T-helper 1 cell treated with Interleukin-12 subunit alpha and Interleukin-12 subunit beta and Interleukin-4 antibody, amounts not matched to agents 30 μg/mL and 1 μg/mL, for 36 hours (primary cell): Measurements from ENCODE around the gene CD48.
"Not testable (repeated sequence)": the region's sequence is repeated elsewhere in the genome, so short reads cannot be mapped to it uniquely, and the experiment has no call there.

ENCODE experiments used
- H3K27ac Mint-ChIP-seq: one replicate; pipeline ENCODE4 v1.8.0; 2021; ENCODE audit warnings: mild to moderate bottlenecking, mixed read lengths
- H3K27me3 Mint-ChIP-seq: one replicate; pipeline ENCODE4 v1.8.0; 2021; ENCODE audit warnings: low read depth, mixed read lengths
- H3K36me3 Mint-ChIP-seq: one replicate; pipeline ENCODE4 v1.8.0; 2021; ENCODE audit warnings: low read depth, mixed read lengths
- H3K4me1 Mint-ChIP-seq: one replicate; pipeline ENCODE4 v1.8.0; 2021; ENCODE audit warnings: low read depth, mixed read lengths
- H3K4me3 Mint-ChIP-seq: one replicate; pipeline ENCODE4 v1.8.0; 2021; ENCODE audit warnings: mild to moderate bottlenecking, moderate library complexity, mixed read lengths
- H3K9me3 Mint-ChIP-seq: one replicate; pipeline ENCODE4 v1.8.0; 2021; ENCODE audit warnings: mixed read lengths

The CD48 gene

DNA sequence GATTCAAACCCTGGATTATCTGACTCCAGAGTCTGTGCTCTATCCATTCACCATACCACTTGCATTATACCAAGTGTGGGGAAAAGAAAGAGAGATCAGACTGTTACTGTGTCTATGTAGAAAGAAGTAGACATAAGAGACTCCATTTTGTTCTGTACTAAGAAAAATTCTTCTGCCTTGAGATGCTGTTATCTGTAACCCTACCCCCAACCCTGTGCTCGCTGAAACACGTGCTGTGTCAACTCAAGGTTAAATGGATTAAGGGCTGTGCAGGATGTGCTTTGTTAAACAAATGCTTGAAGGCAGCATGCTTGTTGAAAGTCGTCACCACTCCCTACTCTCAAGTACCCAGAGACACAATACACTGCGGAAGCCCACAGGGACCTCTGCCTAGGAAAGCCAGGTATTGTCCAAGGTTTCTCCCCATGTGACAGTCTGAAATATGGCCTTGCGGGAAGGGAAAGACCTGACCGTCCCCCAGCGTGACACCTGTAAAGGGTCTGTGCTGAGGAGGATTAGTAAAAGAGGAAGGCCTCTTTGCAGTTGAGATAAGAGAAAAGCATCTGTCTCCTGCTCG lies 59.5 kb downstream of the CD48 start:
- peaks cover 66% of the 10 kb centered on the region for H3K4me1 Mint-ChIP-seq
- H3K4me3 Mint-ChIP-seq, H3K27me3 Mint-ChIP-seq, H3K9me3 Mint-ChIP-seq: not testable (repeated sequence)
- peaks cover 25% of the 10 kb centered on the region for H3K36me3 Mint-ChIP-seq
- H3K27ac Mint-ChIP-seq = peak overlapping the region; percentile 61

DNA sequence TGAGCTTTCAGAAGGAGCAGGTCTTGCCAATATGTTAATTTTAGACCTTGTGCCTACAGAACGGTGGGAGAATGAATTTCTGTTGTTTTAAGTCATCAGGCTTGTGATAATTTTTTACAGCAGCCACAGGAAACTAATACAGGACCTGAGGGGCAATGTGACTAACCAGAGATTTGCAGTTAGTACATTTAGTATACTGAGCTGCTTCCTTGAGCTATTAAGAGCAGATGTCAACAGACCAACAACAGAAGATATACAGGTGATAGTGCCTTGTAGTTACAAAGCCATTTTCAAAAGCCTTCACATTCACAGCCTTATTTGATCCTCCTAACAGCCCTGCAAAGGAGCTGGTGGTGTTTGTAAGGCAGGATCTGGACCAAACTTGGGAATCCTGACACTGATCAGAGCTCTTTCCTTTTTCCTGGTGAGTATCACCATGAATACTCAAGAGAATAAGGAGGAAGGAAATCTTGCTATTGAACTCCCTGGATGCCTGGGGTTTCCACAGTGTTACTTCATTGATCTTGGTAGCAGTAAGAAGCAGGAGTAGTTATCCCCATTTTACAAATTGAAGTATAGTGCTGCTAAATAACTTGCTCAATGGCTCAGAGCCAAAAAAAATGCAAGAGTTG lies 60.1 kb downstream of the CD48 start:
- Mint-ChIP-seq H3K4me3 (no peak overlapping the region), H3K27me3 (no peaks in the 10 kb centered on the region), H3K4me1 (peaks cover 63% of the 10 kb centered on the region), H3K9me3 (no peaks in the 10 kb centered on the region), H3K36me3 (peaks cover 27% of the 10 kb centered on the region), H3K27ac (no peak overlapping the region)

DNA sequence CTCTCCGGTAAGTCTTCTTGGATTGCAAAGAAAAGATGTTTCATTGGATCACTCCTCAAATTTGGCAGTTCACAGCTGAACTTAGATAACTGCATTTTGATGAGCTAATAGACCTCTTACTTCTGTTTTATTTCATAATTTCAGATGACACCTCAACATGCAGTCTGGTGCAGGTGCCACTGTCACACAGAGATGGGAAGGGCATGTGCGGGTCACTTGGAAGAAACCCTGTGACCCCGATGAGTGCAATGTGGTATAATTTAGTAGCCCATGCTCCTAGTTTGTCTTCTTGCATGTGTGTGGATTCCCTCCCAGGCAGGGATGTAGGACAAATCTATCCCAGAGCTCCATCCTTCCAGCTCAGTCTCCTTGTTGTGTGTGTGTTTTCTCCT lies 64.3 kb downstream of the CD48 start:
- peak overlapping the region; percentile 95 for H3K4me3 Mint-ChIP-seq
- no peaks in the 10 kb centered on the region for H3K27me3 Mint-ChIP-seq
- H3K4me1 Mint-ChIP-seq = peaks cover 61% of the 10 kb centered on the region
- H3K36me3 Mint-ChIP-seq = peaks cover 59% of the 10 kb centered on the region
- H3K27ac Mint-ChIP-seq = peak overlapping the region; percentile 93
- H3K9me3 Mint-ChIP-seq = no peaks in the 10 kb centered on the region

DNA sequence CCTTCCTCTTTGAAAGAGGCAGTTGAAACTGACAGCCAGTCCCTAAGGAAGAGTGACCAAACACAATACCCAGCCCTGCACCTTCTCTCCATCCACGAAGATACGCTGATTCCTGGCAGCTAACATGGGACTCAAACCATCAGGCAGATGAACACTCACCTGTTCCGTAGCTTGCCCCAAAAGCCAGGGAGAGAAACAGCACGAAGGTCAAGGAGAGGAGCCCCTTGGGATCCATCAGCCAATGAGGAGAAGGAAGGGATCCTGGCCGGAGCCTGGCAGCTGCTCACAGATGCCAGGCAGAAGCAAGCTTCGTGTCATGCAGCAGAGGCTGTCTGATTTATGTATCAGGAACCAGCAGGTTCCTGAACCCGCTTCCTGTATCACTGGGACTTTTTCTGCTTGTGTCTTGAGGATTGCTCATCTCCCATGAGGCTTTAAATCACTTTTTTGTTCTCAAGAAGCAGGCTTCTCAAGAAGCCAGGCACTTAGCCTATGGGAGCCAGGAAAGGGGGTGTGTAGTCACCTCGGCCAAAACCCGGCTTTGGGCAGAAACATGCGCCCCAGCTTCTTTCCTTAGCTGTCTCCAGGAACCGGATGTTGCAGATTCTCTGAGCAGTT lies 64.8 kb downstream of the CD48 start, which contains the start of gene SLAMF1:
Gene SLAMF1 (minus strand): TSS at position 334 of the 618 bp plus-strand sequence. CDS start 99 bp downstream, at position 235.
- peaks cover 61% of the 10 kb centered on the region for H3K4me1 Mint-ChIP-seq
- peaks cover 62% of the 10 kb centered on the region for H3K36me3 Mint-ChIP-seq
- H3K4me3 Mint-ChIP-seq = peak within 1 kb of the TSS; percentile 95

DNA sequence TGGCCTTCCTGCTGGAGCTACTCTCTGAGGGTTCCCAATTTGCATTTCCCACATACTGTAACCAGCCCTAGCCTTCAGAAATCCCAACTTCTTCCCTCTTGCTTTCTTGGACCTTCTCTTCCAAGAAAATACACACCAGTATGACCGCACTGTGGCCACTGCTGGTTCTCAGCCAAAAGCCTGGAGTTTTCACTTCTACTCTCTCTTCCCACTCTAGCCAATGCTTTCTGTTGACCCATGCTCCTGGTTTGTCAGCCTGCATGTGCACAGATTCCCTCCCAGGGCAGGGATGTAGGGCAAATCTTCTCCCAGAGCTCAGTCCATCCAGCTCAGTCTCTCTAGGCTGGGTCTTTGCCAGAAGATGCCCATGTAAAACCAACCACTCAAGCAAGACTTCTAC lies 65.4 kb downstream of the CD48 start:
- no peaks in the 10 kb centered on the region for H3K9me3 Mint-ChIP-seq
- H3K27me3 Mint-ChIP-seq = no peaks in the 10 kb centered on the region
- H3K27ac Mint-ChIP-seq = peak overlapping the region; percentile 93
- H3K4me1 Mint-ChIP-seq = peaks cover 58% of the 10 kb centered on the region
- peak overlapping the region; percentile 95 for H3K4me3 Mint-ChIP-seq
- peaks cover 66% of the 10 kb centered on the region for H3K36me3 Mint-ChIP-seq

More for the DNA sequence above, 64.8 kb downstream of the CD48 start, which contains the start of gene SLAMF1:
- Mint-ChIP-seq H3K27ac (peak within 1 kb of the TSS; percentile 93), H3K27me3 (no peaks in the 10 kb centered on the region), H3K9me3 (no peaks in the 10 kb centered on the region)

DNA sequence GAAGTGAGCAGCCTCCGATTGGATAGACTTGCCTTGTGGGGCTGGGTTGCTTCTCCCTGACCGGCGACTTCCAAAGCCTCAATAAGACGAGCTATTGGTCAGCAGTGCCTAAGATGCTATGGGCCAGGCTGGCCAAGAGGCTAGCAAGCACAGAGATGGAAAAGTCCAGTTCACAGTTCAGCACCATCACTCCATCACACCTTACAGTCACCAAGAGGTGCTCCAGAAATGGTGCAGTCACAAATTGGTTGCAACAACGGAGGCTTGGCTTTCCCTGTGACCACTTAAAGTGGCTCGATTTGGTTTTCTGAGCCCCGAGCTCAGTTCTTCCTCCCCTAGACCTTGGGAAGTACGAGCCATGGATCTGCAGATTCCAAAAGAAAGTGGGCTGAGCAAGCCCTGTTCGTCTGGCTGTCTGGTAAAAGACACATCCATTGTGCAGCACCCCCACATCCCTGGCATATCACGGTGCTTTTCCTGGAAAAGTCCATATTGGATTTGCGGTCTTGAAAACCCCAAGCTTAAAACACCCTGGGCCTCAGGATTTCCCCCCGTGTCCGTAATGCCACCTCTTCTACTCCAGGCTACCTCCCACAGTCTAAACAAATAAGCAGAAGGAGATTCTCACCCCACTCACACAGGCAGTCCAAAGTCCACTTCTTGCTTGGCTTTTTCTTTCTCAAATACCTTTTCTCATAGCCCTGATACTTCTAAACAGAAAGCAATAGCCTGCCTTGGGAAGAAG lies 66.1 kb downstream of the CD48 start:
- peak overlapping the region; percentile 95 for H3K4me3 Mint-ChIP-seq
- peaks cover 57% of the 10 kb centered on the region for H3K4me1 Mint-ChIP-seq
- peaks cover 64% of the 10 kb centered on the region for H3K36me3 Mint-ChIP-seq
- H3K27ac Mint-ChIP-seq = peak overlapping the region; percentile 93
- no peaks in the 10 kb centered on the region for H3K9me3 Mint-ChIP-seq
- H3K27me3 Mint-ChIP-seq = no peaks in the 10 kb centered on the region

DNA sequence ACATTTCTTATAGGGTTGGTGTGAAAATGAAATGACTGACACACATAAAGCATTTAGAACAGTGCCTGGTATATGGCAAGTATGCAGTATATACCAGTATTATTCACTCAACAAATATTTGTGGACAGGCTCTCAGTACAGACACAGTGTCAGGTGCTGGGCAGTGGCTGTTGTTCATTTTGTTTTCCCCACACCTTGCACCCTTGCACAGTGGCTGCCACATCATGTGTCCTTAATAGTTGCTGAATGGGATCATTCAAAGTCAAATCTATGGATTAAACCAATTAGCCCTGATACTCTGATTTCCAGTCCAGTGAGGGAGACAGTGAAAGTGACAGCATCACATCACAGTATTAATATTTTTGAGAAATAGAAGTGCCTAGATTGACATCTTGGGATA lies 67.2 kb downstream of the CD48 start:
- no peaks in the 10 kb centered on the region for H3K9me3 Mint-ChIP-seq
- H3K36me3 Mint-ChIP-seq = peaks cover 66% of the 10 kb centered on the region
- H3K27ac Mint-ChIP-seq = peak overlapping the region; percentile 93
- H3K27me3 Mint-ChIP-seq = no peaks in the 10 kb centered on the region
- H3K4me3 Mint-ChIP-seq = peak overlapping the region; percentile 95
- H3K4me1 Mint-ChIP-seq = peaks cover 63% of the 10 kb centered on the region

DNA sequence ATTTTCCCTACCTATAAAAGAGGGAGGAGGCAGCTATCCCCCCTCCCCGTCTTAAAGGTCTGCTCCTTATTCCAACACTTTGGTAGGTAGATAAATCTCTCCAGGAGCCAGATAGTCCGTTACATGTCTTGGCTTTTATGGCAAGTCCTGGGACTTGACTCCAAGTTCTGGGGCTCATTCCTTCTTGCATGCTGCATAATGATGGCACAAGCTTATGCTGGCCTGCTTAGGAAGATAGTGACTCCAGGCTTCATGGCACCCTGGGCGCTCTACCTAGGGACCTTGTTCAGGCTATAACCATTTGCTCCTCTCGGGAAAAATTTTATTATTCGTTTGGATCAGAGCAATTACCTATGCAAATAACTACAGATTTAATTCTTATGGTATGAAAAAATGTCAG lies 68.5 kb downstream of the CD48 start:
- H3K27me3 Mint-ChIP-seq = no peaks in the 10 kb centered on the region
- H3K4me1 Mint-ChIP-seq = peaks cover 64% of the 10 kb centered on the region

DNA sequence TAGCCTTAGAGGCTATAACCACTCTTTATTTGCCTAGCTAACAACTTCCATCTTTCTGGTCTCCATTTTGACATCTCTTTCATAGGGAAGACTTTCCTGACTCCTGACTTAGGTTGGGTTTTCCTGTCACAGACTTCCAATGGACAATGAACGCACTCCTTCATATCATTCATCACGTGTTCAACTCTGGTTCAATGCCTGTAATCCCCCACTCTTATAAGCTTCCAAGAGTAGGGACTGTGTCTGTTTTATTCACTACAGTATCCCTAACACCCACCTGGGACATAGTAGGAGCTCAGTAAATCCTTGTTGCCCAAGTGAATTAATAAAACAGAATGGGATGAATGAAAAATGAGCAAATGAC lies 69.4 kb downstream of the CD48 start:
- H3K27ac Mint-ChIP-seq = peak overlapping the region; percentile 93
- peak overlapping the region; percentile 95 for H3K4me3 Mint-ChIP-seq
- H3K9me3 Mint-ChIP-seq = no peaks in the 10 kb centered on the region
- H3K4me1 Mint-ChIP-seq = peaks cover 66% of the 10 kb centered on the region
- no peaks in the 10 kb centered on the region for H3K27me3 Mint-ChIP-seq
- H3K36me3 Mint-ChIP-seq = peaks cover 80% of the 10 kb centered on the region

More for the DNA sequence above, 68.5 kb downstream of the CD48 start:
- peak overlapping the region; percentile 93 for H3K27ac Mint-ChIP-seq
- no peaks in the 10 kb centered on the region for H3K9me3 Mint-ChIP-seq
- peaks cover 73% of the 10 kb centered on the region for H3K36me3 Mint-ChIP-seq
- H3K4me3 Mint-ChIP-seq = peak overlapping the region; percentile 95

DNA sequence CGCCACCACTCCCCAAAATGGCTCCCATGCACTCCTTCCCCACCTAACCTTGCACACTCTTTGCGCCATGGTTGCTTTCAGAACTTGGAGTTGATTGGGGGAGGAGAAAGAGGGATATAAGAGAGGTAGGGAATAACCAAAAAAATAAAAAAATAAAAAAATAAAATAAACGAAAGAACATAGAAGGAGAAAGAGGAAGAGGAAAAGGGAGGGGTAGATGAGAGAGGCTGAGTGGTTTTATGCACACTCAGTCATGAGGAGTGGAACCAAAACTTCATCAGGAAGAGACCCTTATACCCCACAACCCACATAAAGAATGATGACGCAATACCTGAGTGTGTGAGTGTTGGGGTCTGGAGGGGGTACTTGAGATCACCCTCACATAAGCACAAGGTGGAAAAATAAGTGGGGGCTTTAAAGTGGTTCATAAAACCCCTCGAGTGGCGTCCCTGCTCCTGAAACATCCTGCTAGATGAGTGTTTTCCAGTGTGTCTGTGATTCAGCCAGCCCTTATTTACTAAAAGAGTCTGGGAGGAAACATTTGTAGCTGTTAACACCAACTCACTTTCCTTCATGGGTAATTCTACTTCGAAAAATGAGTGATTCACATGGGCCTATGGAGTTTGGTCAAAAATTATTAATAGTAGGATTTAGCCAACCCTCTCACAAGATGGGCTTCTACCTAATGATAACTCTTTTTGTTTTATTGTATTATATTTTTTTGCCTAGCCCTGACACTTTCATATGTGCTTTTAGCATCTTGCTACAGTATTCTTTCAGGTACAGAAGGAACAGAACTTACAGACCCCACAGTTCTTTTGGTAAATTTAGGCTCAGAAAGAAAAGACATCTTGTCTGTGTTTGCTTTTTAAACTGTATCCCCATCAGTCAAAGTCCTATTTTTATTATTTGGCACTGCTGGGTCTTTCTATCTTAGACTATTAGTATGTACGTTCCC lies 70.0 kb downstream of the CD48 start:
- peaks cover 71% of the 10 kb centered on the region for H3K4me1 Mint-ChIP-seq
- no peaks in the 10 kb centered on the region for H3K9me3 Mint-ChIP-seq
- H3K27me3 Mint-ChIP-seq = no peaks in the 10 kb centered on the region
- peak overlapping the region; percentile 95 for H3K4me3 Mint-ChIP-seq
- H3K27ac Mint-ChIP-seq = peak overlapping the region; percentile 93
- peaks cover 82% of the 10 kb centered on the region for H3K36me3 Mint-ChIP-seq

DNA sequence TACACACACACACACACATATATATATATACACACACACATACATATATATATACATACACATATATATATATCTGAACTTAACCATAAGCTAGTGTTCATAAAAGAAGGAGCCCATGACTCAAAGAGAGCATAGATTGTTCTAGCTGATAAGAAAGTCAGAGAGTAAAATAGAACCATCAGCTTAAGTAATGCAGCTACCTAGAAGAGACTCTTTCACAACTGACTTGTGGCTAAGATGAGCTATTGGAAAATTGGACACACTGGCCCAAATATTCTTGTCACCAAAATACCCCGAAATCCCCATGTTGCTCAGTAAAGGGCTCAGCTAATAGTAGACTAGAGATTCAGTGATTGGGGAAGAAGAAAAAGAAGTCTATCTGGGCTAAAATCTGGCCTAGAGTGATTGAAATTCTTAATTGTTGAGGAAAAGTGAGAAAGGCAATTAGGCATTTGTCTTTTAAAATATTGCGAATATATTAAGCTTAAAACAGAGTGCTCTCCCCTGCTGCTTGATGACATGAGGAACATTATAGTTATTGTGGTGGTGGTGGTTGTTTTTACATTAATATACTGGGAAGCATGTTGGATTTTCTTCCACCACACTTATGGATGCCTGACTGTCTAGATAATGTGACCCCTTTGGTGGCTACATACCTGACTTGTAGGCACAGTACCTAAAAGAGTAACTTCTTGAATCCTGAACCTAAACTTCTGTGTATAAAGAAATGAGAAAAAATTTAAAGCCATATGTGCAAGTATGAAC lies 71.1 kb downstream of the CD48 start:
- no peaks in the 10 kb centered on the region for H3K27me3 Mint-ChIP-seq
- no peaks in the 10 kb centered on the region for H3K9me3 Mint-ChIP-seq
- peak overlapping the region; percentile 93 for H3K27ac Mint-ChIP-seq
- peaks cover 79% of the 10 kb centered on the region for H3K4me1 Mint-ChIP-seq
- peak overlapping the region; percentile 95 for H3K4me3 Mint-ChIP-seq
- H3K36me3 Mint-ChIP-seq = peaks cover 81% of the 10 kb centered on the region

DNA sequence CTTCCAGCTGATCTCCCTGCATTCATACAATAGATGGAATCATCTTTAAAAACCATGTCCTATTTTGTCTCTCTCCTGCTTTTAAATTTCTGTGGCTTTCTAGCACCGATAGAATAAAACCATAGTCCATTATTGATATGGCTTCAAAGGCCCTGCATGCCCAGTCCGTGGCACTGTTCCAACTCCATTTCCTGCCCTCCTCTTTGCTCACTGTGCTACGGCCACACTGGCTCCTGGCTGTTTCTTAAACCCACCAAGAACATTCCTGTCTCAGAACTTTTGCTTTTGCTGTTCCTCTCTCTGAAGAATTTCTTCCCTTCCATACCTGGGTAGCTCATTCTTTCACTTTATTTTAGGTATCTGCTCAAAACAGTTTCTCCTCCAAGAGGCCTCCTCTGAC lies 72.0 kb downstream of the CD48 start:
- H3K4me1 Mint-ChIP-seq = peaks cover 81% of the 10 kb centered on the region
- peak overlapping the region; percentile 76 for H3K4me3 Mint-ChIP-seq
- peaks cover 79% of the 10 kb centered on the region for H3K36me3 Mint-ChIP-seq
- no peaks in the 10 kb centered on the region for H3K27me3 Mint-ChIP-seq
- no peaks in the 10 kb centered on the region for H3K9me3 Mint-ChIP-seq
- H3K27ac Mint-ChIP-seq = peak overlapping the region; percentile 95

DNA sequence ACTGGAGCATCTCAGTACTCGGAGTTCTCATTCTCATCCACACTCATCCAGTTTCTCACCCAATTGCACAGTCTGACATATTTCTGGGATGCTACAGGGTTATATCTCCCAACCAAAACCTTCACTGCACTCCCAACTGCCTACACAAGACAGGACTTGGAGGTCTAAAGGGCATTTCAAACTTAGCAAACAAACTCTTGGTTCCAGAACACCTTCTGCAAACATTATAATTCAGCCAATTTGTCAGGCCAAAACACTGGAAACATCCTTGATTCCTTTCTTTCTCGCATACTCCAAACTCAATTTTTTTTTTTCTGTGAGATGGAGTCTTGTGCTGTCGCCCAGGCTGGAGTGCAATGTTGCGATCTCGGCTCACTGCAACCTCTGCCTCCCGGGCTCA lies 72.7 kb downstream of the CD48 start:
- H3K27ac Mint-ChIP-seq = peak overlapping the region; percentile 95
- H3K9me3 Mint-ChIP-seq = no peaks in the 10 kb centered on the region
- H3K4me1 Mint-ChIP-seq = peaks cover 81% of the 10 kb centered on the region
- H3K4me3 Mint-ChIP-seq = peak overlapping the region; percentile 76
- no peaks in the 10 kb centered on the region for H3K27me3 Mint-ChIP-seq
- peaks cover 78% of the 10 kb centered on the region for H3K36me3 Mint-ChIP-seq
